HuH-7 (cell line): Measurements from ENCODE around the gene CBLL1.
A peak's percentile ranks its signal among the peaks of the same experiment; 100 is the strongest.

Experiments
- DNase-seq: peaks from one replicate; pipeline ENCODE4 v3.0.0; 2011; ENCODE audit warnings: low spot score

The CBLL1 gene

DNA sequence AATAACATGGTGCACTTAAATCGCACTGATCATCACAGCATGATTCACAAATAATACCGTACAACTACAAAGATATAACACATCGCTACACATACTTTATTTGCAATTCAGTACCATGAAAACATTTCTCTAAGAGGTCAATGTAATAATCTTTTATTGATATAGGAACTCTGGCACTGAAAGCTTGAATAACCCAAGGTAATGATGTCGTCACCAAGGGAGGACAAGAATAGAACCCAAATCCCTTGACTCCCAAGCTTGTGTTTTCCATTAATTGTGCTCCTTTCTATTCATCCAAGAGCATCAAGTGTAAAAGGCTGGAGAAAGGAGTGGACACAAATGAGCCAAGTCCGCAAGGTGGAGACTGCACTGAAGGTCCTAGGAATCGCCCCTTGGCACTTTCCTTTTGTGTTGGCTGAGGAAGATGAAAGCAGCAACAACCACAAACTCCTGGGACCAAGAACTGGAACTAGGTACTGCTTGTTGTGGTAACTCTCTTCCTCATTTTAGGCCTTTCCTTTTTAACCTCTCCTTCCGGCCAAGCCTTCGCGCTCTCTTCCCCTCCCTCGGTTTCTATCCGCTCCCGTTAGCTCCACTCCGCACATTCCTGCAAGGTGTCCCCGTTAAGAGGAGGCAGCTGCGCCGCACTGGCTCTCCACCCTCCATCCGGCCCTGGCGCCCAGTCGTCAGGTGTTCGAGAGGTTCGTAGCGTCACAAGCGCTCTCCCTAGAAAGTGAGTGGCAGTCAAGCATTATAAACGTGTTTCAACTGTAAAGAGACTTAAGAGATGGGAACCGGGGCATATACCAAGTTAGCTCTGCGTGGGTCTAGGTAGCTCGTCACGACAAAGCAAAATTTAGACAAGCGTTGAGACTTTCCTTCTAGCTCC, 1.0 kb upstream of the CBLL1 start:
- DNase-seq = peak; percentile 59

DNA sequence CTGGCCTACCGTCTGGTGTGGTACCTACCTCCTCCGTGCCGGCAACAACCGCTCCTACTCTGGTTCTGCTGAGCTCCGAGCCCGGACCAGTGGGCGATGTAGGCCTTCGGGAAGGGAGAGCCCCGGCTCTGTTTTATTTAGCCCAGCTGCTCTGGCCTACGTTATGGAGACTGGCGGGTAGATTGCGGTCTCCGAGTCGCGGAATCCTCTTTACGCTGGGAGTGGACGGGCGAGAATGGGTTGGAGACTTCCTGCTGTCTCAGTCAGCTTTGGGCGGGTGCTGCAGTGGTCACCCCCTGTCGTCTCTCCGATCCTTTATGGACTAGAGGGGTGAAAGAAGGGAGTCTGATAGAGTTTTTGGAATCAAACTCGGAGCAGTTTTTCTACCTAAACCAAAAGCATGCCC, 406 bp downstream of the CBLL1 start:
- DNase-seq = no peak

DNA sequence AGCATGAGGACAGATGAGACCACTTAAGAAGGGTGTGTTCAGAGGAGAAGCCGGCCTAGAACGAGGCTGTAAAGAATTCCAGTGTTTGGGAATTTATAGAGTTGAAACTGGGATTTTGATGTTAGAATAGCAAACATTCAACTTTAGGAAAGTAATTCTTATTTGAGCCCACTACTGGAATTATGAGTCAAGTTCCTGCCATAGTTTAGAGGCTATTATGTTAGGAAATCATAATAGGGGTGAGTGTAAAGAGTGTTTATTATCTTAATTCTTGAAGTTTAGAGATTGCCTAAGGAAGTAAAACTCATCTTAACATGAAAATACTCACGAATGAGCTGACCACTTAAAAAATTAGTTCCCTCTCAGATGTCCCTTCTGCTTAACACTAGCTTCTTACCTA, 2.1 kb downstream of the CBLL1 start:
- DNase-seq = no peak

DNA sequence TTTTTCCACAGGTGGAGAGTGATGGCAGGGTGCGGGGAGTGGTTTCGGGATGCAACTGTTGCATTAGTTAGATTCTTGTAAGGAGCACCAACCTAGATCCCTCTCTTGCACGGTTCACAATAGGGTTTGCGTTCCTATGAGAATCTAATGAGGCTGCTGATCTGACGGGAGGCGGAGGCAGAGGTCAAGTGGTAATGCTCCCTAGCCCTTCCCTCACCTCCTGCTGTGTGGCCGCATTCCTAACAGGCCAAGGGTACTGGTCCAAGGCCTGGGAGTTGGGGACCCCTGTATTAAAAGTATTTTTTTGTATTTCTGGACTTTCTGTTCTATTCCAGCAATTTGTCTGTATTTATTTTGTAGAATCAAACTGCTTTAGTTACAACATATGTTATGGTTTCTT, 7.2 kb downstream of the CBLL1 start:
- DNase-seq = no peak

DNA sequence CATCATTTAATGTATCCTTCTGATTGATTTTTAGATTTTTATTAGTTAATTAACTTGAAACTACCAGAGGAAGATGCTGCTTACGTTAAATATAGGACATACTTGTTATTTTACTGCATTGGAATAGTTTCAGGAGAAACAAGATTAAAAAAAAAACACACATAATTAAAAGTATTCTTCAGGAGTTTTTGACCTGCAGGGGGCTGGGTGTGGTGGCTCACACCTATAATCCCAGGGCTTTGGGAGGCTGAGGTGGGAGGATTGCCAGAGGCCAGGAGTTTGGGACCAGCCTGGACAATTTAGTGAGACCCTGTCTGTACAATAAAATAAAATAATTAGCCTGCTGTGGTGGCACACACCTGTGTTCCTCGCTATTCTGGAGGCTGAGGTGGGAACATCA, 10.7 kb downstream of the CBLL1 start:
- DNase-seq = no peak

DNA sequence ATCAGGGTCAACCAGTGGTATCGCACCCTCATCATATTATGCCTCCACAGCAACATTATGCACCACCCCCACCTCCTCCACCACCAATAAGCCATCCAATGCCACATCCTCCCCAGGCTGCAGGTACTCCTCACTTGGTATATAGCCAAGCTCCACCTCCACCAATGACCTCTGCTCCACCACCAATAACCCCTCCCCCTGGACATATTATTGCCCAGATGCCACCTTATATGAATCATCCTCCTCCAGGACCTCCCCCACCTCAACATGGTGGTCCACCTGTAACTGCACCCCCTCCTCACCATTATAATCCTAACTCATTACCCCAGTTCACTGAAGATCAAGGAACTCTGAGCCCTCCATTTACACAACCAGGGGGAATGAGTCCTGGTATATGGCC, 14.7 kb downstream of the CBLL1 start:
- DNase-seq = no peak

DNA sequence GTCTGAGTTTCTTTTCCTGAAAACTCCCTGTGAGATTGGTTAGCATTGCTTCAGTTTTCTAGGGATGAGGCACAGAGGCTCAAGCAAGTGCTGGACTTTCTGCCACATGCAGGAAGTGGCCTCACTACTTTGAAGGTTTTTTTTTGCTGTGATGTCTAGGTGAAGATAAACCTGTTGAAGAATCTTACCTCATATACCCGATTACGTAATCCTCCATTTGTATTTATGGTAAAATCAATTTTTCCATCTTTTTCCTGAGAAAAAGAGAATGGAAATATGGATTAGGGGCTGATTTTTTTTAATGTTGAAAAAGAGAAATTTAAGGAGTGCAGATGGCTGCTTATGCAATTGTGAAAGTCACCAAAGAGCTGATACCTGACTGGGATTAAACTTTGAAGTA, 23.4 kb downstream of the CBLL1 start:
- DNase-seq = no peak

DNA sequence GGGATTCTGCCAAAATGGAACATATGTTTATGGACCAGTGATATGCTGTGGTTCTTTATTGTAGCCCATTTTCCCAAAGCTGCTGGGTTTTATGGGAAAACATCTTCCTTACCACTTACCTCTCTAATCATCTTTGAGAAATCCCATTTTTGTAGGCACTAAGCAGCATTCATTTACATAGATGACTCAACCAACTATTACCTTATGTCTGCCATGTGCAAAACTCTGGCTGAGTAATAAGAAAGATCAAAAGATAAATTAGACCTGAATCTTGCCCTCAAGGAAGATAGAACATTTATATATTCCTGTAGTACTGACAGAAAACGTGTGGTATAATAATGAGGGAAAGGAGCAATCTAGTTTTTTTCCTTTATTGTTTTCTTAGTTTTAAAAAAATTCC, 24.3 kb downstream of the CBLL1 start:
- no peak for DNase-seq

DNA sequence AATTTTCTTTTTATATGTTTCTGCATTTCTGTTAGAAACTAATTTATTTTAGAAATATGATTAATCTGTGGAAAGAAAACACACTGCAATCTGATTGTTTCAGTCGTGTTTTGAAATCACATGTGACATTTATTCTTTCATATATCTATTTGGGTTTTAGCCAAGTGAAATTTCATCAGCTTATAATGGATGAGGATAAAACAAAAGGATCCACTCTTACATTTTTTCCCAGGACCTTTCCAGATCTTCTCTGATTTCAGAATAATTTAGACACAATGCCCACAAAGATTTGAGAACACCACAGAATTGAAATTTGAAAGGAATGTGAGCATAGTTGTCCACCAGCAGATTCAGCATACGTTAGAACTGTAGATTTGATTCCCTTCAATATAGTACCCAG, 29.1 kb downstream of the CBLL1 start:
- DNase-seq = no peak

DNA sequence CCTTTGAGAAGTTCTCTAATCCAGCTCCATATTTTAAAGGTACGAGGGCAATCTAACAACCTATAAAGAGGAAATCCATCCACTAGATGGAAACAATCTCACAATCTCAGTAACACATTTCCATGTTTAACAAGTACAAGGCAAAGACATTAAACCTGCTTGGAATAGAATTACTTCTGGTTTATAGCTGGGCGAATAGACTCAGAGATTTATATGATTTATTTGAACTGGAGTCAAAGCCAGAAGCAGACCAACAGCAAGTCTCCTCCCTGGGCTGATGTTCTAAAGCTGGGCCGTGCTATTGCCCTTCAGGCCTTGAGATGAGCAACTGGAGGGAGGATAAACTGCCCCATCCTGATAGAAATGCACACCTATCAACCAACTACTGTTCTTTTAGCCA, 33.8 kb downstream of the CBLL1 start:
- DNase-seq = no peak

DNA sequence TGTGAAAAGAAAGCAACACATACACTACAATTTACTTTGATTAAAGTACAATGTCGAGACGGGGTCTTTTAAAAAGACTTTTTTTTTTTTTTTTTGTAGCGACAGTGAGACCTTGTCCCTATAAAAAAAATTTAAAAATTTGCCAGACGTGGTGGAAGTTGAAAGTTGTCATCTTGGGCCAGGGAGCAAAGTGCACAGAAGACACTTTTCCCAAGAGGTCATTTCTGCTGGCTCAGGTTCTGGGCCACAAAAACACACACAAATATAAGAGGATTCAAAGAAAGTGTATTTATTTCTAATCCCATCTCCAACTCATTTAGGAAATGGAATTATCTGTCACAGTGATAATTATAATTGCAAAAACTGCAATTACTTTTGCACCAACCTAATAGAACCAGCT, 34.3 kb downstream of the CBLL1 start:
- no peak for DNase-seq

DNA sequence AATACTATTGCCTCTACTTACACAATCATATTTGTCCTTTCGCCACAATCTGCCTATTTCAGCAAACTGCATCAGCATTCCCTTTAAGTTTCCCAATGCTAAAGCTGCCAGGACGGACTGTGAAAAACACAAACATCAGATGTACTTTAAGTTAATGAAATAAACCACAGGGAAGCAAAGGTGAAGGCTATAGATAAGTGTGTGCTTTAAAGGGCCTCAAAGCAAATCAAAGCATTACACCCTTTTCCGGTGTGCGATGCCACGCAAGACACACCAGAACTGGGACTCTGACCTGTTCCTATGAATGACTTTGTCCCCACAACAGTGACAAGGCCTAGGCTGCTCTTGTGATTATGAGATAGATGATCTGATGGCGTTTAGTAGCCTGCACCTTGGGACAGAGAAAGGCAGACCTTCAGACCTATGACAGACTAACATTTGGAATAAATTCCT, 35.7 kb downstream of the CBLL1 start:
- DNase-seq = peak; percentile 40

DNA sequence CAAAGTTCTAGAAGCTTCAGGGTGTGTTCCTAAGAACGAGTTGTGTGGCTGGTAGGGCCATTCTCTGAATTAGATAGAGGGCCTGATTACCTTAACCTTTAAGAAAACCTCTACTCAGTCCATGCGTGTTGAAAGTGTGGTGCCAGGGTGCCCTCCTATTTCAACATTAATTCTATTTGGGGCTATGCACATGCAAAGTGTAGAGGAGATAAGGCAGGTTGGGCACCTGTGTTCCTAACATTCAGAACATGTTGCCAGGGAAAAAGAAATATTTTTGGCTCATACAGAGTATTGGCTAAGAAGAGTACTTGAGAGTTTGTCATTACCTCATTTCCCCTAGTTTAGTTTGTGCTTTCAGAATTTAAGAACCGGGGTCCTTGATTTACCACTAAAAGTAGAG, 38.4 kb downstream of the CBLL1 start:
- no peak for DNase-seq

DNA sequence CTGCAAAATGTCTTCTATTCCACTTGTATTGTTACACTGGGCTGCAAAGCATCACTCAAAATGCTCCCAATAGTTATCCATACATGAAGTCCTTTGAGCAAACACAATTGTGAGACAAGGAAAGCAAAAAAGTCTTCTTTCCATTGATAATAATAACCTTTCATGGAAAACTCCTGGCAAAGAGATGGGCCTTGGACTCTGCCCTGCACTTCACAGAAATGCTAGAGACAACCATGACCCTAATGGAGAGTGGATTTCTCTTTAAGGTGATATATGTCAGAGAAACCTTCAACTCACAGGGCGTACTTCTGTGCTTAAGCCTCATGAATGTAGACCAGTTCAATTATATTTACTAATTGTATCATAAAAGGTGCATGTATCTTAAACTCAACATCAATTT, 39.7 kb downstream of the CBLL1 start:
- DNase-seq = no peak

DNA sequence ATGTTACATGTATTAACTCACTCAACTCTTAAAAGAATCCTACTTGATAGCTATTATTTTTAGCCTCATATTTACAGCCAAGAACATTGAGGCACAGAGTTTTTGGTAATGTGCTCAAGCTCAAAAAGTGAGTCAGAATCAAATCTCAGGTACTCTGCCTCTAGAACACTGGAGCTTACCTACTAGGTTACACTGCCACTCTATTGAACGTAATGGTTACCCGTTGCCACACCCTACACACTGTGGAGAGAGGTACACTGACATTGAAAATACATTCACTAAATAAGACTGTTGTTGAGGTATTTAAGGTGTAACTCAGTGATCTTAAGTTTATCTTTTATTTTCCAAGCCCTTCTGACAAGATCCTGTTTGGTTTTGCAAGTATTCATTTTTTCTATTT, 41.2 kb downstream of the CBLL1 start:
- no peak for DNase-seq

DNA sequence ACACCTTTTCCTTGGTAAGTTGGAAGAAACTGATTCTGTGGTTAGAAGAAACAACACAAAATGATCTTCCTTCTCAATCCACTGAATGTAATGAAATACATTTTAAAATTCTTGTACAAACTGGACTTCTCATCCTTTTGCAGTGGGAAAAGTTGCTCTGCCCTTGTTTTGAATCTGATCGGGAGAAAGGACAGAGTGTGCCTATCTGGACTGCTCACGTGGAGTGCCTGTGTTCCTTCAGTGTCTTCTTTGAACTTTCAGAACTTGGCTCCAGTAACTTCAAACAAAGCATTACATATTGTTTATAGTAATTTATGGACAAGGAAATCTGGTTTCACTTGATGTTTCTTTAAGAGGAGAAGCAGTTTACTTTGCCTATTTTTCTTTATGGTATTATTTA, 42.0 kb downstream of the CBLL1 start:
- no peak for DNase-seq

DNA sequence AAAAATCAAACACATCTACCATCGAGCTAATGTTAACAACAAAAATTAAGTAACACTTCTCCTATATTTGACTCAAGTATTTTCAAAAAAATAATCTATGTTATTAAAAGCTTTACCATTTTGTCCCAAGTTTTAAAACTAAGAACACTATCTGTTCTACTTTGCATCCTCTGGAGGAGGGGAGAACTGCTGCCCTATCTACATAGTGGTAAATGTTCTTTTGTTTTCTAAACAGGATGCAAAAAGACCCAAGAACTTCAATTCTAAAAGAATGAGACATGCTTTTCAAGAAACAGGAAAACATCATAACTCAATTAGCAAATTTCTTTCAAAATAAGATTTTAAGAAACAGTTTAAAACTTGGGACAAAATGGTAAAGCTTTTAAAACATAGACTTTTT, 44.3 kb downstream of the CBLL1 start:
- no peak for DNase-seq

DNA sequence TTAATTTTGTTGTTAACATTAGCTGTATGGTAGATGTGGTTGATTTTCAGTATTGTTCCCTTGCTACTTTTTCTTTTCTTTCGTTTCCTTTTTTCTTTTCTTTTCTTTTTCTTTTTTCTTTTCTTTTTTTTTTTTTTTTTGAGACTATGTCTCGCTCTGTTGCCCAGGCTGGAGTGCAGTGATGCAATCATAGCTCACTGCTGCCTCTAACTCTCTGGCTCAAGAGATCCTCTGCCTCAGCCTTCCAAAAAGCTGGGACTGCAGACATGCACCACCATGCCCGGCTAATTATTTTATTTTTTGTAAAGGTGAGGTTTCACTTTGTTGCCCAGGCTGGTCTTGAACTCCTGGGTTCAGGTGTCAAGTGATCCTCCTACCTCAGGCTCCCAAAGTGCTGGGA, 44.7 kb downstream of the CBLL1 start:
- DNase-seq = no peak

DNA sequence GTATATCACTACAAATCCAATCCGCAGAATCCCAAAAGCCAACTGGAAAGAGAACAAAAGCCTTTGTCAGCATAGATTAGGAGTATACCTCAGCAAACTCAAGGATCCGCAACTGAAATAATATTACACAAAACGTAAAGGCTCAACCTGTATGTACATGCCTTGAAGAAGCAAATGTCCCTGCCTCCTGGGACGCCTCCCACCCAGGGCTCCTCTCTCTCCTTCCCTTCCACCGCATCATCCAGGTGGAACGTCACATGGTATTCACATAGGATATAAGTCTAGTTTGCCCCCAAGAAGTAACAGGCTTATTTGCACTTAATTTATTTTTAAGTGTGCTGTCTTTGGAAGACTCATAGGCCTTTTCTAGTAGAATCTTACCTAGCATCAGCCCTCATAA, 45.7 kb downstream of the CBLL1 start:
- no peak for DNase-seq

DNA sequence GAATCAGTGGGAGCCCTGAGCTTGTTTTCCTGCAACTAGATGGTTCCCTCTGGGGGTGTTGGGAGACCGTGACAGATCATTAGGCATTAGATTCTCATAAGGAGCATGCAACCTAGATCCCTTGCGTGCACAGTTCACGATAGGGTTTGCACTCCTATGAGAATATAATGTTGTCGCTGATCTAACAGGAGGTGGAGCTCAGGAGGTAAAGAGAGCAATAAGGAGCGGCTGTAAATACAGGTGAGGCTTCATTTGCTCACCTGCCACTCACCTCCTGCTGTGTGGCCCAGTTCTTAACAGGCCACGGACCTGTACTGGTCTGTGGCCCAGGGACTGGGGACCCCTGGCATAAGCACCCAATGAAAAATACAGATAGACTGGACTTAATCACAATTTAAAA, 48.4 kb downstream of the CBLL1 start:
- no peak for DNase-seq

DNA sequence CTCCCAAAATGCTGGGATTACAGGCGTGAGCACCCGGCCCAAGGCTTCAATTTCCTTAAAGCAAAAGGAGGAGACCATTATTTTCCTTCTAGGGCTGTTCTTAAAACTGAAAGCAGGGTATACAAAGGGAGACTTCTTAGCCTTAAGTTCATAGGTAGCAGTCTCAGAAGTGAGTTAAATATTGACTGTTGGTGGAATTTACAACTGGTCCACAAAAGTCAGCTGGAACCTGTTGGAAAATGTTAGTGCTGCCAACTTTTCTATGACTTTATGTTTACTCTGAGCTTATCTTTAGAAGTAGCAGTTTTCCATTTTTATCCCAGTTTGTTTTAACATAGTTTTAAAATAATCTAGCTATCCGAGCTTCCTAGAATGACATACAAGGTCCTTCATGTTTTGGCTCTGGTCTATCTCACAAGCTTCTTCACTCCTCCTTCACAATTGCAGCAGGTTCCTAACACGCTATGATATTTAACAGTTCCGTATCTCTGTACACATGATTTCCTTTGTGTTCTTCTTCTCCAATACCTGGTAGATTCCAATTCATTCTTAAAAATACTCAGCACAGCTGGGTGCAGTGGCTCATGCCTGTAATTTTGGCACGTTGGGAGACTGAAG, 55.8 kb downstream of the CBLL1 start:
- no peak for DNase-seq

DNA sequence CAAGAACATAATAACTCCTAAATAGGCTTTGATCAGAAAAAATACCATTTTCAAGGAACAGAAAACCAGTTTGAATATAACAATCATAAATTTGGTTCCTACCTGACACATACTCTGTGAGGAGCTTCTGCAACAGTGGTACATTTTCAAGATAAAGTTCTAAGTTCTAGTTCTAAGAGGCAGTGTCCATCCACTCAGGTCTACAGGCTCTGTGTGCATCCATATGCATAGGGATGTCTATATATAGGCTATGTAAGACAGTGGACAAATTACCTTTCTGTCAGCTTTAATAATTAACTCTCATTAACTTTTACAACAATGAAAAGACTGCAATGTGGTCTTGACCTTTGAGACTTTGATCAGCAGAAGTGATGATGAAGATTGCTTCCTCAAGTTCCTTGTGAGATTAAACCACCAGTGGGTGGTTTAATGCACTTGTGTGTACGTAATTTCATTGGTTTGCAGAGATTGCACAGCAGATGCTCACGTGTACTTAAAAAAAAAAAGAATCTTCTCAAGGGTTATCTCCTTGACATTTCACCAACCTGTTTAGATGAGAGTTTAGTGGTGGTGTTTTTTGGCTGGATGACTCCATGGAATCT, 59.2 kb downstream of the CBLL1 start, which contains the start of gene SLC26A3:
Gene SLC26A3, minus strand, starts transcription at position 215 of the 602 bp plus-strand sequence. CDS start 8,714 bp downstream, outside the sequence.
- no peak for DNase-seq

DNA sequence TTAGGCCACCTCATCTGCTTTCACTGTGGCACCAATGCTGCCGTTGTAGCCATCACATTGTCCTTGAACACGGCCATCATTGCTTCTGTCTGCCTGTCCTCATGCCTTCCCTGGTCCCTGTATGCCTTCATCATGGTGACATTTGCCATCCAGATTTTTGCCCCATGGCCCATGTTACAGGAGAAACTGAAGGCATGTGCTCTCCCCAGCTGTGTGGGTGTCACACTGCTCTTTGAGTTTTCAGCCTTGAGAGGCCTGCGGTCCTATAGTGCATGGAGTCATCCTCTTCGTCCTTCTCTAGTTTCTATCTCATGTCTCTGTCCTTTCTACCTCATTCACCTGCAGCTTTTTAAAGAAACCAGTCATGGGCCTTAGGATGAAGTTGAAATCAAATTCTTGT, 65.2 kb downstream of the CBLL1 start:
- DNase-seq = no peak
